ENCODE data around the gene AMBRA1. TPM values are rescaled to one million over a fixed set of nuclear protein-coding genes. Genes with fewer than 3 reads are reported as not detected.

The AMBRA1 gene
- total RNA-seq, 1 donor from 2014 or later = 45.8 TPM

- peaks cover 7% of the 10 kb centered on the region for H3K4me1 Mint-ChIP-seq
- no peak for DNase-seq (ENCODE audit: low read depth, low spot score)
- H3K36me3 Mint-ChIP-seq (ENCODE audit: low read depth) = no peaks in the 10 kb centered on the region
- TF ChIP-seq, protein P1, sequence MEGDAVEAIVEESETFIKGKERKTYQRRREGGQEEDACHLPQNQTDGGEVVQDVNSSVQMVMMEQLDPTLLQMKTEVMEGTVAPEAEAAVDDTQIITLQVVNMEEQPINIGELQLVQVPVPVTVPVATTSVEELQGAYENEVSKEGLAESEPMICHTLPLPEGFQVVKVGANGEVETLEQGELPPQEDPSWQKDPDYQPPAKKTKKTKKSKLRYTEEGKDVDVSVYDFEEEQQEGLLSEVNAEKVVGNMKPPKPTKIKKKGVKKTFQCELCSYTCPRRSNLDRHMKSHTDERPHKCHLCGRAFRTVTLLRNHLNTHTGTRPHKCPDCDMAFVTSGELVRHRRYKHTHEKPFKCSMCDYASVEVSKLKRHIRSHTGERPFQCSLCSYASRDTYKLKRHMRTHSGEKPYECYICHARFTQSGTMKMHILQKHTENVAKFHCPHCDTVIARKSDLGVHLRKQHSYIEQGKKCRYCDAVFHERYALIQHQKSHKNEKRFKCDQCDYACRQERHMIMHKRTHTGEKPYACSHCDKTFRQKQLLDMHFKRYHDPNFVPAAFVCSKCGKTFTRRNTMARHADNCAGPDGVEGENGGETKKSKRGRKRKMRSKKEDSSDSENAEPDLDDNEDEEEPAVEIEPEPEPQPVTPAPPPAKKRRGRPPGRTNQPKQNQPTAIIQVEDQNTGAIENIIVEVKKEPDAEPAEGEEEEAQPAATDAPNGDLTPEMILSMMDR (conservative IDR thresholded peaks at IDR 0.05) = no peak
- no peak overlapping the region for H3K27ac Mint-ChIP-seq (ENCODE audit: unreplicated experiment)
- no peaks in the 10 kb centered on the region for H3K27me3 Mint-ChIP-seq (ENCODE audit: low read depth)
- no peaks in the 10 kb centered on the region for H3K9me3 Mint-ChIP-seq
- H3K4me3 Mint-ChIP-seq = no peak overlapping the region
Observed at GRCh38 chr11:46407635-46408034, 186.2 kb downstream of the AMBRA1 start.

DNA sequence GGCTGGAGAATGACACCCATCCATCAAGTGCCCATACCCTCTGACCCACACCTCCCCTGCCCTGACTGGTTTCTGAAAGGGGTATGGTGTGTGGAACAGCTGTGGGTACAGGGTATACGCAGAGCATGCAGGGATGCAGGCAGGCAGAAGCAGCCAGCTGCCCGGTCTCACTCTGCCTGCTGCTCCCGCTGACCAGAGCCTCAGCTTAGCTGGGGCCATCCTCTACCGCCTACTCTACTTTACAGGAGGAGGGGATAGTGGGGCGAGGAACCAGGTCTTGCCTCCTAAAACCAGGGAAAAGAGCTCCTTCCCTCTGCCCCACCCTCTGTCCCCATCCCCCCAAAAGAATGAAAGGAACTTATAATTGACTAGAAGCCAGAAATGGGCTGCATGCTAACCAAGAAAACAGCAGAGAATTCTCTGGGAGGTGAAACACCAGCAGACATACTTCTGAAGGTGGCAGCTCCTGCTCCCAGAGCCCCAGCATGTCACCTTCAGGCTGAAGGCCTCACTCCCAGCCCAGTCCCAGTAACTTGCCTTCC, 189.3 kb downstream of the AMBRA1 start:
- H3K27me3 Mint-ChIP-seq (ENCODE audit: low read depth) = no peaks in the 10 kb centered on the region
- no peaks in the 10 kb centered on the region for H3K9me3 Mint-ChIP-seq
- TF ChIP-seq, protein P1 (conservative IDR thresholded peaks at IDR 0.05) = no peak
- H3K4me1 Mint-ChIP-seq = peaks cover 4% of the 10 kb centered on the region
- H3K27ac Mint-ChIP-seq (ENCODE audit: unreplicated experiment) = no peak overlapping the region
- DNase-seq (ENCODE audit: low read depth, low spot score) = no peak
- H3K4me3 Mint-ChIP-seq = no peak overlapping the region
- H3K36me3 Mint-ChIP-seq (ENCODE audit: low read depth) = no peaks in the 10 kb centered on the region

GRCh38 chr11:46402957-46403902, 190.6 kb downstream of the AMBRA1 start:
- Mint-ChIP-seq H3K36me3 (ENCODE audit: low read depth) (no peaks in the 10 kb centered on the region), H3K27ac (ENCODE audit: unreplicated experiment) (no peak overlapping the region), H3K9me3 (no peaks in the 10 kb centered on the region), H3K4me1 (peaks cover 4% of the 10 kb centered on the region), H3K27me3 (ENCODE audit: low read depth) (no peaks in the 10 kb centered on the region), H3K4me3 (no peak overlapping the region)
- TF ChIP-seq, protein P1 (conservative IDR thresholded peaks at IDR 0.05) = no peak
- no peak for DNase-seq (ENCODE audit: low read depth, low spot score)

- Mint-ChIP-seq H3K27ac (ENCODE audit: unreplicated experiment) (no peak overlapping the region), H3K4me3 (no peak overlapping the region), H3K4me1 (peaks cover 9% of the 10 kb centered on the region), H3K9me3 (no peaks in the 10 kb centered on the region), H3K27me3 (ENCODE audit: low read depth) (peaks cover 18% of the 10 kb centered on the region), H3K36me3 (ENCODE audit: low read depth) (no peaks in the 10 kb centered on the region)
- no peak for DNase-seq (ENCODE audit: low read depth, low spot score)
- TF ChIP-seq, protein P1 (conservative IDR thresholded peaks at IDR 0.05) = no peak
Observed at GRCh38 chr11:46397526-46397925, 196.3 kb downstream of the AMBRA1 start.

- no peak overlapping the region for H3K4me3 Mint-ChIP-seq
- peaks cover 44% of the 10 kb centered on the region for H3K27me3 Mint-ChIP-seq (ENCODE audit: low read depth)
- TF ChIP-seq, protein P1 (conservative IDR thresholded peaks at IDR 0.05) = no peak
- H3K36me3 Mint-ChIP-seq (ENCODE audit: low read depth) = no peaks in the 10 kb centered on the region
- no peak for DNase-seq (ENCODE audit: low read depth, low spot score)
- H3K27ac Mint-ChIP-seq (ENCODE audit: unreplicated experiment) = no peak overlapping the region
- H3K4me1 Mint-ChIP-seq = peaks cover 9% of the 10 kb centered on the region
- no peaks in the 10 kb centered on the region for H3K9me3 Mint-ChIP-seq
Observed at GRCh38 chr11:46393759-46394158, 200.1 kb downstream of the AMBRA1 start.

All from neural crest cell (in vitro differentiated cells).